GM12878 (cell line): Measurements from ENCODE around the gene NHEJ1. TPM values are rescaled to one million over a fixed set of nuclear protein-coding genes. Genes with fewer than 3 reads are reported as not detected.
A peak's percentile ranks its signal among the peaks of the same experiment; 100 is the strongest.

Experiments used
- CBFB ChIP-seq: IDR thresholded peaks from 2 replicates; pipeline ENCODE4 v1.6.1; 2016; ENCODE audit warnings: antibody characterized with exemption, low read depth
- CEBPB ChIP-seq, 2 experiments: fragments of 150-350 bp in 1 of 2; IDR thresholded peaks; 2 replicates each; pipeline ENCODE4 v1.6.1; 2012 to 2014; ENCODE audit warnings: low read depth in 2 of 2, low read length in 2 of 2, borderline replicate concordance in 1 of 2, inconsistent platforms in 1 of 2
- CUX1 ChIP-seq: IDR thresholded peaks from 2 replicates; pipeline ENCODE4 v1.6.1; 2012; ENCODE audit warnings: improper control_type of control experiment, low read depth, low read length; ENCODE audit not compliant: insufficient replicate concordance
- DPF2 ChIP-seq: fragments of 450-650 bp; IDR thresholded peaks from 2 replicates; pipeline ENCODE4 v1.6.1; 2017; ENCODE audit warnings: mild to moderate bottlenecking
- IKZF1 ChIP-seq: fragments of 450-650 bp; conservative IDR thresholded peaks from 2 replicates; pipeline ENCODE4 v1.6.1; 2017; ENCODE audit warnings: antibody characterized with exemption, mild to moderate bottlenecking
- MAX ChIP-seq: IDR thresholded peaks from 2 replicates; pipeline ENCODE4 v1.6.1; 2012; ENCODE audit warnings: low read depth, low read length, improper control_type of control experiment
- MEF2A ChIP-seq: IDR thresholded peaks from 2 replicates; pipeline ENCODE4 v1.6.1; 2011; ENCODE audit warnings: low read depth, mild to moderate bottlenecking, low read length, moderate library complexity; ENCODE audit not compliant: insufficient read depth
- MEF2B ChIP-seq: fragments of 450-650 bp; IDR thresholded peaks from 2 replicates; pipeline ENCODE4 v1.6.1; 2018; ENCODE audit warnings: mild to moderate bottlenecking, moderate library complexity; ENCODE audit not compliant: partially characterized antibody, poor library complexity, severe bottlenecking
- MYC ChIP-seq: IDR thresholded peaks from 2 replicates; pipeline ENCODE4 v1.6.1; 2011; ENCODE audit warnings: mild to moderate bottlenecking, low read length, moderate library complexity, inconsistent platforms; ENCODE audit not compliant: insufficient read depth, insufficient replicate concordance, insufficient read length, severe bottlenecking
- NKRF ChIP-seq: fragments of 450-650 bp; conservative IDR thresholded peaks from 2 replicates; pipeline ENCODE4 v1.6.1; 2017; ENCODE audit warnings: mild to moderate bottlenecking, moderate library complexity
- POLR2AphosphoS2 ChIP-seq: IDR thresholded peaks from 2 replicates; pipeline ENCODE4 v1.6.1; 2011; ENCODE audit warnings: low read depth, mild to moderate bottlenecking, low read length, improper control_type of control experiment, moderate library complexity
- RUNX3 ChIP-seq: IDR thresholded peaks from 2 replicates; pipeline ENCODE4 v1.6.1; 2012; ENCODE audit warnings: low read length, inconsistent platforms
- SIN3A ChIP-seq: IDR thresholded peaks from 2 replicates; pipeline ENCODE4 v1.6.1; 2012; ENCODE audit warnings: low read depth, low read length, improper control_type of control experiment
- SMAD1 ChIP-seq: fragments of 450-650 bp; IDR thresholded peaks from 2 replicates; pipeline ENCODE4 v1.6.1; 2018; ENCODE audit warnings: mild to moderate bottlenecking, low read depth; ENCODE audit not compliant: partially characterized antibody
- SMC3 ChIP-seq: IDR thresholded peaks from 2 replicates; pipeline ENCODE4 v1.6.1; 2011; ENCODE audit warnings: low read length, improper control_type of control experiment, borderline replicate concordance
- ZNF687 ChIP-seq: fragments of 450-650 bp; IDR thresholded peaks from 2 replicates; pipeline ENCODE4 v1.6.1; 2017; ENCODE audit warnings: mild to moderate bottlenecking, moderate library complexity
- polyA plus RNA-seq, 11 experiments: library from polyadenylated mRNA; depleted of rRNA in 4 of 11; unstranded in 6 of 11; stranded (reverse) in 5 of 11; fragments of >200 nt; fragmentation: Nextera tagmentation in 4 of 11; fragmentation: Illumina TruSeq in 1 of 11; extraction: Ambion mirVana in 4 of 11; extraction: Trizol in 1 of 11; gene quantifications; 1 replicate in 1 of 11; 2 replicates in 10 of 11; pipeline versions ENCODE4 v1.2.1 to v1.2.3, GENCODE V29; 2011 to 2016; ENCODE audit warnings: inconsistent platforms in 2 of 11, missing spikeins in 2 of 11, low read depth in 1 of 11
- total RNA-seq, 4 experiments: library from RNA; depleted of rRNA in 3 of 4; stranded (reverse); fragments of >200 nt in 3 of 4; fragmentation: Illumina TruSeq in 1 of 4; extraction: Trizol in 1 of 4; gene quantifications; 2 replicates each; pipeline versions ENCODE4 v1.2.1 to v1.2.3, GENCODE V29; 2013 to 2021

Gene NHEJ1
- total and polyA plus RNA-seq, 10 of the 15 experiments (the other 5 are each of a cell fraction or from before 2014, with no cell fraction given): 11.8 to 20.2 (median 17.0) TPM

- TF ChIP-seq ZNF687 (peak; percentile 83), SMC3 (peak; percentile 80), IKZF1 (peak; percentile 55; the same call in 1 of the 2 replicates), SIN3A (peak; percentile 68; the same call in 1 of the 2 replicates), RUNX3 (peak; percentile 86), MEF2B (peak; percentile 97), DPF2 (peak; percentile 62), NKRF (peak; percentile 72), CBFB (peak; percentile 44; the same call in 1 of the 2 replicates), POLR2AphosphoS2 (peak; percentile 69; the same call in 1 of the 2 replicates), CEBPB (IDR thresholded peaks at IDR 0.05; ENCODE audit: borderline replicate concordance in 1 of 2, low read depth in 2 of 2, low read length in 2 of 2) (no peak), MYC (no peak), SMAD1 (no peak), CUX1 (no peak), MEF2A (0 out of 2 replicates have a peak, but pooled peaks have one; percentile 6), MAX (no peak; the same call in 1 of the 2 replicates)
These were observed at the start of gene NHEJ1 (continued) for GRCh38 chr2:219160186-219161017.
